Astrocyte (in vitro differentiated cells and primary cell): ENCODE measurements around the gene PALMD. TPM values are rescaled to one million over a fixed set of nuclear protein-coding genes. Genes with fewer than 3 reads are reported as not detected.

Source experiments
- DNase-seq: peaks from one replicate; pipeline ENCODE4 v3.0.0-alpha.2; 2010; ENCODE audit warnings: low read depth
- FAIRE-seq: peaks from 2 replicates; lab custom pipeline; 2011; peaks lifted over from hg19 to GRCh38; lab: Jason Lieb, UNC
- H2AFZ ChIP-seq: 2 replicates; pipeline ENCODE4 v1.6.0; 2012; ENCODE audit warnings: low read depth, low read length, inconsistent platforms
- H3K27ac ChIP-seq: 2 replicates; pipeline ENCODE4 v1.5.1; 2011; ENCODE audit warnings: low read depth, low read length, inconsistent platforms
- H3K27me3 ChIP-seq: 2 replicates; pipeline ENCODE4 v1.6.0; 2011; ENCODE audit warnings: low read length, inconsistent platforms; ENCODE audit not compliant: insufficient read depth
- H3K36me3 ChIP-seq: 2 replicates; pipeline ENCODE4 v1.5.1; 2011; ENCODE audit warnings: low read length, inconsistent platforms; ENCODE audit not compliant: insufficient read depth
- H3K4me1 ChIP-seq: 2 replicates; pipeline ENCODE4 v1.5.1; 2011; ENCODE audit warnings: low read length, inconsistent platforms; ENCODE audit not compliant: insufficient read depth
- H3K4me2 ChIP-seq: 2 replicates; pipeline ENCODE4 v1.6.0; 2012; ENCODE audit warnings: low read length, inconsistent platforms
- H3K4me3 ChIP-seq: 2 replicates; pipeline ENCODE4 v1.5.1; 2011; ENCODE audit warnings: low read depth, mild to moderate bottlenecking, low read length, inconsistent platforms; ENCODE audit not compliant: insufficient read depth
- H3K79me2 ChIP-seq: 2 replicates; pipeline ENCODE4 v1.6.0; 2012; ENCODE audit warnings: mild to moderate bottlenecking, low read length, inconsistent platforms; ENCODE audit not compliant: insufficient read depth
- H3K9ac ChIP-seq: 2 replicates; pipeline ENCODE4 v1.6.0; 2012; ENCODE audit warnings: mild to moderate bottlenecking, low read length, inconsistent platforms
- H3K9me3 ChIP-seq: 2 replicates; pipeline ENCODE4 v1.5.1; 2012; ENCODE audit warnings: low read depth, mild to moderate bottlenecking, low read length, inconsistent platforms; ENCODE audit not compliant: insufficient read depth
- H4K20me1 ChIP-seq: 2 replicates; pipeline ENCODE4 v1.6.0; 2012; ENCODE audit warnings: low read length, inconsistent platforms; ENCODE audit not compliant: insufficient read depth
- H3K27ac Mint-ChIP-seq: one replicate; pipeline ENCODE4 v1.8.0; 2021; ENCODE audit warnings: mild to moderate bottlenecking, mixed read lengths; ENCODE audit not compliant: unreplicated experiment
- H3K27me3 Mint-ChIP-seq: one replicate; pipeline ENCODE4 v1.8.0; 2021; ENCODE audit warnings: low read depth, mixed read lengths; ENCODE audit not compliant: unreplicated experiment
- H3K36me3 Mint-ChIP-seq: one replicate; pipeline ENCODE4 v1.8.0; 2021; ENCODE audit warnings: low read depth, mixed read lengths; ENCODE audit not compliant: unreplicated experiment
- H3K4me1 Mint-ChIP-seq: one replicate; pipeline ENCODE4 v1.8.0; 2021; ENCODE audit warnings: low read depth, mixed read lengths; ENCODE audit not compliant: unreplicated experiment
- H3K4me3 Mint-ChIP-seq: one replicate; pipeline ENCODE4 v1.8.0; 2021; ENCODE audit warnings: mild to moderate bottlenecking, moderate library complexity, mixed read lengths; ENCODE audit not compliant: unreplicated experiment
- H3K9me3 Mint-ChIP-seq: one replicate; pipeline ENCODE4 v1.8.0; 2021; ENCODE audit warnings: mild to moderate bottlenecking, mixed read lengths; ENCODE audit not compliant: unreplicated experiment
- CTCF ChIP-seq: IDR thresholded peaks from 2 replicates; pipeline ENCODE4 v1.5.1; 2011; ENCODE audit warnings: low read depth, mild to moderate bottlenecking, inconsistent platforms, low read length, moderate library complexity; ENCODE audit not compliant: insufficient read depth
- EZH2 ChIP-seq: IDR thresholded peaks from 2 replicates; pipeline ENCODE4 v1.6.1; 2012; ENCODE audit warnings: mild to moderate bottlenecking, low read length, inconsistent platforms; ENCODE audit not compliant: insufficient read depth
- total RNA-seq: library from RNA; stranded (reverse); gene quantifications from 2 replicates; pipeline ENCODE4 v1.2.1, GENCODE V29; 2021

PALMD gene
- total RNA-seq, 1 donor from 2014 or later, result 0.41 TPM

GRCh38 chr1:99658031-99658290 is 12.0 kb downstream of the PALMD start:
- Histone ChIP-seq H3K4me3 (no peak overlapping the region), H3K9ac (no peak overlapping the region), H3K79me2 (no peaks in the 10 kb centered on the region), H3K4me1 (peaks cover under 1% of the 10 kb centered on the region), H3K27me3 (no peaks in the 10 kb centered on the region), H3K9me3 (no peaks in the 10 kb centered on the region), H3K4me2 (no peak overlapping the region), H4K20me1 (no peaks in the 10 kb centered on the region), H3K27ac (no peak overlapping the region), H3K36me3 (no peaks in the 10 kb centered on the region), H2AFZ (no peak overlapping the region)
- no peak overlapping the region for H3K27ac Mint-ChIP-seq
- no peak overlapping the region for H3K4me3 Mint-ChIP-seq
- H3K36me3 Mint-ChIP-seq, result no peaks in the 10 kb centered on the region
- FAIRE-seq (no peak), DNase-seq (no peak)
- no peaks in the 10 kb centered on the region for H3K9me3 Mint-ChIP-seq
- peaks cover under 1% of the 10 kb centered on the region for H3K4me1 Mint-ChIP-seq
- no peak for TF ChIP-seq CTCF
- TF ChIP-seq EZH2, result no peak
- no peaks in the 10 kb centered on the region for H3K27me3 Mint-ChIP-seq

- no peaks in the 10 kb centered on the region for H3K36me3 ChIP-seq
- Mint-ChIP-seq H3K9me3 (no peaks in the 10 kb centered on the region), H3K4me3 (no peak overlapping the region), H3K4me1 (no peaks in the 10 kb centered on the region), H3K27me3 (no peaks in the 10 kb centered on the region), H3K27ac (no peak overlapping the region), H3K36me3 (no peaks in the 10 kb centered on the region)
- no peak overlapping the region for H2AFZ ChIP-seq
- H3K79me2 ChIP-seq, result no peaks in the 10 kb centered on the region
- H3K9ac ChIP-seq, result no peak overlapping the region
- FAIRE-seq (no peak), DNase-seq (no peak)
- no peak overlapping the region for H3K4me2 ChIP-seq
- no peak for TF ChIP-seq EZH2
- H3K4me3 ChIP-seq, result no peak overlapping the region
- no peaks in the 10 kb centered on the region for H3K9me3 ChIP-seq
- H4K20me1 ChIP-seq, result no peaks in the 10 kb centered on the region
- no peaks in the 10 kb centered on the region for H3K27me3 ChIP-seq
- H3K27ac ChIP-seq, result no peak overlapping the region
- H3K4me1 ChIP-seq, result no peaks in the 10 kb centered on the region
These were observed 13.9 kb downstream of the PALMD start for GRCh38 chr1:99659755-99660210.

GRCh38 chr1:99660496-99660895 is 14.6 kb downstream of the PALMD start:
- no peaks in the 10 kb centered on the region for H3K9me3 ChIP-seq
- H3K9ac ChIP-seq, result no peak overlapping the region
- no peak overlapping the region for H2AFZ ChIP-seq
- no peak overlapping the region for H3K4me2 ChIP-seq
- Mint-ChIP-seq H3K36me3 (no peaks in the 10 kb centered on the region), H3K27ac (no peak overlapping the region), H3K4me1 (no peaks in the 10 kb centered on the region), H3K27me3 (no peaks in the 10 kb centered on the region), H3K4me3 (no peak overlapping the region), H3K9me3 (no peaks in the 10 kb centered on the region)
- H3K4me3 ChIP-seq, result no peak overlapping the region
- H3K36me3 ChIP-seq, result no peaks in the 10 kb centered on the region
- no peaks in the 10 kb centered on the region for H3K4me1 ChIP-seq
- DNase-seq (no peak), FAIRE-seq (no peak)
- no peaks in the 10 kb centered on the region for H4K20me1 ChIP-seq
- H3K79me2 ChIP-seq, result no peaks in the 10 kb centered on the region
- TF ChIP-seq CTCF, result no peak
- no peak for TF ChIP-seq EZH2
- no peaks in the 10 kb centered on the region for H3K27me3 ChIP-seq
- H3K27ac ChIP-seq, result no peak overlapping the region
